Endothelial cell of umbilical vein (primary cell): ENCODE measurements around the gene ITPKB. TPM values are rescaled to one million over a fixed set of nuclear protein-coding genes. Genes with fewer than 3 reads are reported as not detected.
"Not testable (repeated sequence)": the region's sequence is repeated elsewhere in the genome, so short reads cannot be mapped to it uniquely, and the experiment has no call there.

Source experiments
- BruUV-seq: library from RNA; stranded (reverse); fragments of 400-500 nt; replicated peaks from 2 replicates; lab custom pipeline; 2021; lab: Mats Ljungman, UMichigan
- CTCF ChIA-PET: fragments of 300-600, 350-600 bp; sonication (Branson Sonifier 250); formaldehyde crosslinking; loops from one replicate; lab custom pipeline; 2021; ENCODE audit warnings: antibody characterized with exemption, inconsistent platforms; lab: Charles Lee
- POLR2A ChIA-PET: fragments of 300-600, 350-600 bp; sonication (Branson Sonifier 250); formaldehyde crosslinking; loops from one replicate; lab custom pipeline; 2021; ENCODE audit warnings: antibody characterized with exemption, inconsistent platforms; lab: Charles Lee
- DNase-seq: peaks from one replicate; pipeline ENCODE4 v3.0.0-alpha.2; 2011; ENCODE audit warnings: low read depth, low spot score
- FAIRE-seq: peaks from 2 replicates; lab custom pipeline; 2011; peaks lifted over from hg19 to GRCh38; lab: Jason Lieb, UNC
- H2AFZ ChIP-seq: 2 replicates; pipeline ENCODE4 v1.6.0; 2012; ENCODE audit warnings: low read depth, low read length, control low read depth, inconsistent platforms
- H3K27ac ChIP-seq: 2 replicates; pipeline ENCODE4 v1.5.1; 2011; ENCODE audit warnings: low read depth, mild to moderate bottlenecking, control low read depth, low read length, moderate library complexity; ENCODE audit not compliant: insufficient read depth
- H3K27me3 ChIP-seq, 2 experiments: 2 replicates each; pipeline versions ENCODE4 v1.6.0 to v1.6.1; 2011; ENCODE audit warnings: low read length in 2 of 2, mixed read lengths in 1 of 2; ENCODE audit not compliant: control insufficient read depth in 2 of 2, insufficient read depth in 2 of 2
- H3K36me3 ChIP-seq, 2 experiments: 2 replicates in 1 of 2; 3 replicates in 1 of 2; pipeline ENCODE4 v1.5.1; 2011; ENCODE audit warnings: low read length in 2 of 2, mild to moderate bottlenecking in 1 of 2, moderate library complexity in 1 of 2; ENCODE audit not compliant: control insufficient read depth in 2 of 2, insufficient read depth in 2 of 2; ENCODE audit errors: extremely low read depth in 1 of 2
- H3K4me1 ChIP-seq: 3 replicates; pipeline ENCODE4 v1.5.1; 2011; ENCODE audit warnings: mild to moderate bottlenecking, low read length; ENCODE audit not compliant: control insufficient read depth, insufficient read depth; ENCODE audit errors: extremely low read depth
- H3K4me2 ChIP-seq: 2 replicates; pipeline ENCODE4 v1.6.1; 2011; ENCODE audit warnings: low read length, control low read depth, mixed read lengths; ENCODE audit not compliant: insufficient read depth
- H3K4me3 ChIP-seq, 3 experiments: fragments of 200-600 bp in 1 of 3; sonication (generic), shearing (Covaris generic) in 1 of 3; replicated peaks in 1 of 3; 2 replicates each; pipeline ENCODE4 v1.5.1; 2011 to 2016; ENCODE audit warnings: control low read depth in 3 of 3, low read length in 3 of 3, mild to moderate bottlenecking in 2 of 3, inconsistent platforms in 1 of 3, low read depth in 1 of 3, moderate library complexity in 1 of 3; ENCODE audit not compliant: insufficient read depth in 1 of 3
- H3K79me2 ChIP-seq: 2 replicates; pipeline ENCODE4 v1.6.0; 2012; ENCODE audit warnings: low read length, inconsistent platforms; ENCODE audit not compliant: control insufficient read depth, insufficient read depth
- H3K9ac ChIP-seq: replicated peaks from 2 replicates; pipeline ENCODE3; 2011; ENCODE audit warnings: low read length, control low read depth; ENCODE audit not compliant: insufficient read depth; ENCODE audit errors: extremely low read depth
- H3K9me1 ChIP-seq: replicated peaks from 3 replicates; pipeline ENCODE4 v1.6.0; 2011; ENCODE audit warnings: mild to moderate bottlenecking, low read length; ENCODE audit not compliant: control insufficient read depth, insufficient read depth; ENCODE audit errors: extremely low read depth
- H3K9me3 ChIP-seq: replicated peaks from 2 replicates; pipeline ENCODE4 v1.5.1; 2012; ENCODE audit warnings: low read length, inconsistent platforms; ENCODE audit not compliant: control insufficient read depth, insufficient read depth
- H4K20me1 ChIP-seq: replicated peaks from 2 replicates; pipeline ENCODE3; 2011; ENCODE audit warnings: mild to moderate bottlenecking, low read length; ENCODE audit not compliant: control insufficient read depth, insufficient read depth; ENCODE audit errors: extremely low read depth
- EZH2 ChIP-seq: IDR thresholded peaks from 2 replicates; pipeline ENCODE4 v1.6.1; 2012; ENCODE audit warnings: borderline replicate concordance, low read depth, mild to moderate bottlenecking, moderate library complexity, low read length, inconsistent platforms; ENCODE audit not compliant: severe bottlenecking
- FOS ChIP-seq: IDR thresholded peaks from 2 replicates; pipeline ENCODE4 v1.6.1; 2011; ENCODE audit warnings: mild to moderate bottlenecking, low read length, moderate library complexity, borderline replicate concordance; ENCODE audit not compliant: insufficient read depth
- GATA2 ChIP-seq: IDR thresholded peaks from 2 replicates; pipeline ENCODE4 v1.7.0; 2011; ENCODE audit warnings: low read depth, mild to moderate bottlenecking, moderate library complexity, mixed read lengths, low read length; ENCODE audit not compliant: insufficient read length, insufficient read depth
- JUN ChIP-seq: IDR thresholded peaks from 2 replicates; pipeline ENCODE4 v1.6.1; 2011; ENCODE audit warnings: borderline replicate concordance, low read depth; ENCODE audit not compliant: insufficient read length, insufficient read depth
- MYC ChIP-seq: IDR thresholded peaks from one replicate; pipeline ENCODE4 v1.6.1; 2011; ENCODE audit warnings: mild to moderate bottlenecking, low read depth, low read length
- POLR2A ChIP-seq: IDR thresholded peaks from 2 replicates; pipeline ENCODE4 v1.6.1; 2012; ENCODE audit warnings: low read depth, mild to moderate bottlenecking, control low read depth, low read length
- POLR2AphosphoS5 ChIP-seq: IDR thresholded peaks from 2 replicates; pipeline ENCODE4 v1.6.1; 2012; ENCODE audit warnings: low read depth, mild to moderate bottlenecking, control low read depth, low read length, moderate library complexity; ENCODE audit not compliant: insufficient read depth
- dilution Hi-C: fragments of 300-500 bp; cut with MboI; formaldehyde crosslinking; loops from one replicate; pipeline ENCODE4 v1.15.0; 2019; ENCODE audit warnings: low sequenced_read_pairs; ENCODE audit not compliant: extremely low pct_ligation_motif_present
- intact Hi-C: fragments of 100-400 bp; cut with micrococcal nuclease; formaldehyde crosslinking; loops from one replicate; pipeline ENCODE4 v1.10.0; 2022
- polyA plus RNA-seq, 4 experiments: library from polyadenylated mRNA; depleted of rRNA in 3 of 4; stranded (reverse) in 3 of 4; unstranded in 1 of 4; fragments of >200 nt; gene quantifications; 2 replicates each; pipeline versions ENCODE4 v1.2.1 to v1.2.3, GENCODE V29; 2011 to 2012; ENCODE audit warnings: missing spikeins in 1 of 4
- total RNA-seq: library from RNA; stranded (reverse); gene quantifications from 2 replicates; pipeline ENCODE4 v1.2.3, GENCODE V29; 2021
- TF ChIP-seq, protein P1 (sequence below), 2 donors: IDR thresholded peaks; 1 replicate in 1 of 2; 2 replicates in 1 of 2; pipeline ENCODE4 v1.5.1; 2011; ENCODE audit warnings: low read length in 2 of 2, mild to moderate bottlenecking in 2 of 2, moderate library complexity in 2 of 2, control low read depth in 1 of 2, inconsistent platforms in 1 of 2, low read depth in 1 of 2; ENCODE audit not compliant: insufficient read depth in 1 of 2; ENCODE audit errors: extremely low read depth in 1 of 2
- TF ChIP-seq, protein P2 (sequence below): IDR thresholded peaks from 2 replicates; pipeline ENCODE4 v1.6.1; 2011; ENCODE audit not compliant: insufficient read depth, insufficient read length

ITPKB gene
- total and polyA plus RNA-seq, 2 donors (not counting 3 experiments of a cell fraction or from before 2014, with no cell fraction given), result 7.7 to 34.8 TPM

- no peak overlapping the region for H2AFZ ChIP-seq
- H3K36me3 ChIP-seq, result no peaks in the 10 kb centered on the region
- no peaks in the 10 kb centered on the region for H3K9me3 ChIP-seq
- CTCF ChIA-PET, result interaction anchor here (1.4 kb wide), 1 partner anchor 9 kb away, joined by 4 read pairs; no protein-coding TSS in a partner anchor
- dilution Hi-C loops (no loop called here), intact Hi-C loops (no loop called here)
- no peak for TF ChIP-seq FOS
- TF ChIP-seq POLR2A, result no peak
- TF ChIP-seq MYC, result no peak
- TF ChIP-seq GATA2, result no peak
- TF ChIP-seq, protein P1, sequence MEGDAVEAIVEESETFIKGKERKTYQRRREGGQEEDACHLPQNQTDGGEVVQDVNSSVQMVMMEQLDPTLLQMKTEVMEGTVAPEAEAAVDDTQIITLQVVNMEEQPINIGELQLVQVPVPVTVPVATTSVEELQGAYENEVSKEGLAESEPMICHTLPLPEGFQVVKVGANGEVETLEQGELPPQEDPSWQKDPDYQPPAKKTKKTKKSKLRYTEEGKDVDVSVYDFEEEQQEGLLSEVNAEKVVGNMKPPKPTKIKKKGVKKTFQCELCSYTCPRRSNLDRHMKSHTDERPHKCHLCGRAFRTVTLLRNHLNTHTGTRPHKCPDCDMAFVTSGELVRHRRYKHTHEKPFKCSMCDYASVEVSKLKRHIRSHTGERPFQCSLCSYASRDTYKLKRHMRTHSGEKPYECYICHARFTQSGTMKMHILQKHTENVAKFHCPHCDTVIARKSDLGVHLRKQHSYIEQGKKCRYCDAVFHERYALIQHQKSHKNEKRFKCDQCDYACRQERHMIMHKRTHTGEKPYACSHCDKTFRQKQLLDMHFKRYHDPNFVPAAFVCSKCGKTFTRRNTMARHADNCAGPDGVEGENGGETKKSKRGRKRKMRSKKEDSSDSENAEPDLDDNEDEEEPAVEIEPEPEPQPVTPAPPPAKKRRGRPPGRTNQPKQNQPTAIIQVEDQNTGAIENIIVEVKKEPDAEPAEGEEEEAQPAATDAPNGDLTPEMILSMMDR (IDR thresholded peaks at IDR 0.05; ENCODE audit: extremely low read depth in 1 of 2, insufficient read depth in 1 of 2, low read depth in 1 of 2, low read length in 2 of 2), result no peak
- TF ChIP-seq EZH2, result no peak
- TF ChIP-seq POLR2AphosphoS5, result no peak
- no peak for TF ChIP-seq JUN
- TF ChIP-seq, protein P2, sequence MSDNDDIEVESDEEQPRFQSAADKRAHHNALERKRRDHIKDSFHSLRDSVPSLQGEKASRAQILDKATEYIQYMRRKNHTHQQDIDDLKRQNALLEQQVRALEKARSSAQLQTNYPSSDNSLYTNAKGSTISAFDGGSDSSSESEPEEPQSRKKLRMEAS, result no peak
- H3K4me1 ChIP-seq, result no peaks in the 10 kb centered on the region
- POLR2A ChIA-PET, result interaction anchor here (0.7 kb wide), 1 partner anchor 512 kb away, joined by 3 read pairs; no protein-coding TSS in a partner anchor
- no TSS peak for BruUV-seq
- no peak overlapping the region for H3K9ac ChIP-seq
- FAIRE-seq, result no peak
- peaks cover 0 to 11% of the 10 kb centered on the region in 2 experiments for H3K27me3 ChIP-seq
- H4K20me1 ChIP-seq, result no peaks in the 10 kb centered on the region
- H3K79me2 ChIP-seq, result no peaks in the 10 kb centered on the region
- H3K4me3 ChIP-seq, result no peak overlapping the region
- H3K4me2 ChIP-seq, result no peak overlapping the region
- no peaks in the 10 kb centered on the region for H3K9me1 ChIP-seq
- no peak overlapping the region for H3K27ac ChIP-seq
- DNase-seq, result no peak
Observed at GRCh38 chr1:226599636-226600238, 139.3 kb downstream of the ITPKB start.

- CTCF ChIA-PET, result interaction anchor here (1.6 kb wide), 1 partner anchor 10 kb away, joined by 6 read pairs; no protein-coding TSS in a partner anchor
Observed at GRCh38 chr1:226598955-226599354, 140.1 kb downstream of the ITPKB start.

More at GRCh38 chr1:226598955-226599354, 140.1 kb downstream of the ITPKB start:
- intact Hi-C loops, BruUV-seq, FAIRE-seq, H3K4me1 ChIP-seq, H3K9me3 ChIP-seq, H3K4me2 ChIP-seq, H2AFZ ChIP-seq, H3K36me3 ChIP-seq, DNase-seq, H4K20me1 ChIP-seq, H3K9me1 ChIP-seq, H3K4me3 ChIP-seq, H3K79me2 ChIP-seq, dilution Hi-C loops, POLR2A ChIA-PET, H3K27ac ChIP-seq, H3K9ac ChIP-seq: not testable (repeated sequence)
- peaks cover 0 to 11% of the 10 kb centered on the region in 2 experiments for H3K27me3 ChIP-seq
